ENCODE results near the gene C19orf67. TPM values are rescaled to one million over a fixed set of nuclear protein-coding genes. Genes with fewer than 3 reads are reported as not detected.

The C19orf67 gene
- total RNA-seq (under 1 TPM in 1 of 2 experiments, not detected in 1; 0.85 TPM), polyA plus RNA-seq (not detected), total RNA-seq (0 to 0.52 (median 0.26) reads per million in 6 experiments)

- POLR2A ChIA-PET: no interaction called here
- Mint-ChIP-seq H3K9me3 (no peaks in the 10 kb centered on the region), H3K27ac (peak within 1 kb of the TSS in 2 of 10 donors; percentile 43 to 86), H3K4me3 (peak within 1 kb of the TSS in 1 of 10 donors; percentile 71), H3K36me3 (peaks cover 1 to 16% (median 4%) of the 10 kb centered on the region in 3 donors), H3K4me1 (peaks cover 13 to 33% (median 21%) of the 10 kb centered on the region in 4 donors), H3K27me3 (no peaks in the 10 kb centered on the region)
- no peak for DNase-seq
- no peak for ATAC-seq
These were observed at the start of gene C19orf67 for GRCh38 chr19:14085309-14085995. Gene C19orf67 (minus strand): TSS chr19:14085783. CDS start chr19:14085627, 156 bp downstream.

DNA sequence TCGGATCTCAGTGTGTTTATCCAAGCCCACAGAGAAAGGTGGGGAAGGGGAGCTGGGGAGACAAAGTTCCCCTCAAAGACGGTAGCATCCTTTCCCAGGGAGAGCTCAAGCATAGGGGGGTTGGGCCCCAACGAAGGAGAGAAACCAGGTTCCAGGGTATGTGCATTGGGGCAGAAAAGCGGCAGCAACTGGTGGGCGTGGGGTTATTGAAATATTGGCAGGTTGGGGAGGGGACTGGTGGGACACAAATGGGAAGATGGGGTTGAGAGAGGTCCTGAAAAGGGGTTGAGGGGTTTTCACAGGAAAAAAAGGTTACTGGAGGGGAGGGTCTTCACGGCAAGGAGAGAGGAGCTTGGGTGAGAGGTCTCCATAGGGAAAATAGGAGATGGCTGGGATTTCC lies 49.8 kb upstream of the C19orf67 start:
- DNase-seq (no peak), ATAC-seq (no peak)
- Mint-ChIP-seq H3K27ac (peak overlapping the region in 7 of 10 donors; percentile 66 to 84 (median 80)), H3K36me3 (peaks cover 0 to 4% (median 0%) of the 10 kb centered on the region in 3 donors), H3K27me3 (no peaks in the 10 kb centered on the region), H3K4me1 (peaks cover 10 to 31% (median 26%) of the 10 kb centered on the region in 4 donors), H3K4me3 (peak overlapping the region; percentile 67 to 91 (median 76)), H3K9me3 (no peaks in the 10 kb centered on the region)
- POLR2A ChIA-PET: interaction anchor here (0.5 to 4.6 kb wide), 12 partner anchors 10 to 389 kb away, joined by 3 to 46 read pairs (median 8); partner anchors contain the start of gene PRKACA

DNA sequence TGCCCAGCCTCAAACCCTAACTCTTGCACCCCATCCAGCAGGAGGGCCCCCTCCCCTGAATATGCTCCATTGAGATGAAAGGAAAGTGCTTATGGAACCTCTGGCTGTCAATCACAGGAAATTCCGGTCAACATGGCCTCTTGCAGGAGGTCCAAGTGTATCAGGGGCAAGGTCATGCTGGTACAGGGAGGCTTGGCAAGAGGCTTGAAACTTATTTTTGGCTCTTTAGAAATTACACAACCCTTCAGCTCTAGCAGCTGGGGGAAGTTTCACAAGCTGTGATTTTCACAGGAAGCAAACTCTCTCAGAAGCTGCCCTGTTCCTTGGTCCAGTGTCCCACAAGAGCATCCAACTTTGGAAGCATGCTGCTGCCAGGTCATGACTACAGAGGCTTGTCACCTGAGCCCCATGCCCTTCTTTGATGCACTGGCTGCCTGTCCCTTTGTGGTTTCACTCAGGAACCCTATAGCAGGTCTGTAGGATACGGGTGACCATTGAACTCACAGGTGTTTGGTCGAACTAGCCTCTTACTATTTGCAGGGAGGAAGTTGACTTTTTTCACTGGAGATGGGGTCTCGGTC lies 42.4 kb upstream of the C19orf67 start:
- no peak for DNase-seq
- Mint-ChIP-seq H3K27me3 (no peaks in the 10 kb centered on the region), H3K9me3 (no peaks in the 10 kb centered on the region), H3K36me3 (no peaks in the 10 kb centered on the region), H3K27ac (no peak overlapping the region), H3K4me1 (peaks cover 0 to 8% (median under 1%) of the 10 kb centered on the region in 4 donors), H3K4me3 (no peak overlapping the region)
- ATAC-seq: no peak
- POLR2A ChIA-PET: no interaction called here

DNA sequence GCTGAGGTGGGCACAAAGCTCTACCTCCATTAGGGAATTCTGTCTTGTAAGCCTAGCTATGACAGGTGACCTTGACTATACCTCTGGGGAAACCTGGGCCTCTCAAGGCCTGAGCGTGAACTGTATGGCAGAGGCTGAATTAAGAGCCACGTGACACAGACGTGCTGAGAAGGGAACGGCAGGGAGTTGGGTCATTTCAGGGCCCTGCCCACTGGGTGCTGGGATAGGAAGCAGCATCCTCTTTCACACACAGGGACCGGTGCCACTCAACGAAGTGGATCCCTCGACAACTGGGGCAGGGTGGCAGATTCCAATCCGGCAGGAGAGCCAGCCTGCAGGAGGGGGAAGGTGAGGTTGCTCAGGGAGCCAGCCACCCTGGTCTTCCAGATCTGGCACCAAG lies 41.6 kb upstream of the C19orf67 start:
- H3K4me1 Mint-ChIP-seq: peaks cover 0 to 8% (median under 1%) of the 10 kb centered on the region in 4 donors
- POLR2A ChIA-PET: interaction anchor here (0.6 kb wide), 1 partner anchor 373 kb away, joined by 3 read pairs; no protein-coding TSS in a partner anchor
- no peaks in the 10 kb centered on the region for H3K27me3 Mint-ChIP-seq
- DNase-seq (no peak), ATAC-seq (no peak)
- no peaks in the 10 kb centered on the region for H3K9me3 Mint-ChIP-seq
- no peak overlapping the region for H3K27ac Mint-ChIP-seq
- no peaks in the 10 kb centered on the region for H3K36me3 Mint-ChIP-seq
- H3K4me3 Mint-ChIP-seq: no peak overlapping the region

DNA sequence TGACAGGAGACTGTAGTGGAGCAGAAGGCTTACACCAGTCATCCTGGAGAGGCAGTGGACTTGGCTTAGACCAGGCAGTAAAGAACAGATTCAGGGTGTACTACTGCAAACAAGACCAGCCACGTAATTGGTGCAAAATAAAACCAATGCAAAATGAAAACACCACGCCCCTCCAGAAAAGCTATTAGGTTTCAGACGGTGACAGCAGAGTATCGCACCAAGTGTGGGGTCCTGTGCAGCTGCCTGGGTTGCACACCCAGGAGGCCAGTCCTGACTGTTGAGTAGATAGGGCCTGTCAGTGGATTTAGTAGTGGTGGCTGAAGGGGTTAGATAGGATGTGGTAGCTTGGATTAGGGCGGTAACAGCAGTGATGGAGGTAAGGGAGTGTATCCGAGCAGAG lies 37.3 kb upstream of the C19orf67 start:
- Mint-ChIP-seq H3K4me3 (no peak overlapping the region), H3K9me3 (no peaks in the 10 kb centered on the region), H3K27ac (peak overlapping the region in 1 of 10 donors; percentile 60), H3K36me3 (no peaks in the 10 kb centered on the region), H3K4me1 (peaks cover 6 to 13% (median 11%) of the 10 kb centered on the region in 4 donors), H3K27me3 (no peaks in the 10 kb centered on the region)
- POLR2A ChIA-PET: interaction anchor here (0.6 to 1.1 kb wide), 3 partner anchors 14 to 422 kb away, joined by 3 to 4 read pairs (median 4); partner anchors contain the start of gene ASF1B
- ATAC-seq: no peak
- no peak for DNase-seq

GRCh38 chr19:14120497-14120780 lies 34.9 kb upstream of the C19orf67 start:
- no peak for ATAC-seq
- Mint-ChIP-seq H3K36me3 (no peaks in the 10 kb centered on the region), H3K9me3 (no peaks in the 10 kb centered on the region), H3K27me3 (no peaks in the 10 kb centered on the region), H3K27ac (no peak overlapping the region), H3K4me3 (no peak overlapping the region), H3K4me1 (peaks cover 18 to 28% (median 26%) of the 10 kb centered on the region in 4 donors)
- POLR2A ChIA-PET: interaction anchor here (0.6 to 1.0 kb wide), 2 partner anchors 11 to 16 kb away, joined by 4 read pairs; partner anchors contain the start of gene ASF1B
- DNase-seq: no peak

DNA sequence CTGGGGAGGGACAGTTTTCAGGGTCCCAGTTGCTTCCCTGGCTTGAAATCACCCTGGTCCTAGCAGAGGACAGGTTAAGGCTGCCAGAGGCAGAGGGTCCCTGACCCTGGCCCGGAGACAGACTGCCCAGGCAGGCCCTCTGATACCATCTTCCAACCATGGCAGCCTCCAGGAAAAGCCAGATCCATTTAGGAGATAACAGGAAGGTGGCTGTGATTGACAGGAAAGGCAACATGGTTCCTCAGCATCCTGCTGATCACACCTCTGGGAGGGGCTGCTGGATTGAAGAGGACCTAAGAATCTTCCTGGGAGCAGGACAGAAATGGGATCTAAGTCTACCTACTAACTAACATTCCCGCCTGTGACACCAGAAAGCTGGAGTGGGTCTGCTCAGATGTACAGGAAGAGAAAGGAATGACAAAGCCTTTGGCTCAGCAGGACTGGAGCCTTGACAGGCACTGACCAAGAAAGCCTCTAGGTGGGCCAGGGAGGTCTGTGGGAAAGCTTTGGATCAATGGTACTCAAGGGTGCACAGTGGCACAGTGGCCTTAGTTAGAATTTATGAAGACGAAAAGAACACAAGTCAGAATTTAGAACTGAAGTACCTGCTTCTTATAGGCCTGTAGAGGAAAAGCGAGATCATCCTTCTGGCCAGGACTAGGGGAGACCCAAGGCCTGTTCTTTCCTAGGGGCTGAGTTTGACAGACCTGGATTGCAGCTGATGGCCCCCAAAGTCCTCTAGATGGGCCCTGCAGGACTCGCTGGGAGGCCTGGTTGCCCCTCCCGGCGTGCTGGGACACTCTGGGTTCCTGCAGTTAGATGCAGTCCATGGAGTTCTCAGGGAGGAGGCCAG lies 34.3 kb upstream of the C19orf67 start:
- DNase-seq: no peak
- Mint-ChIP-seq H3K4me1 (peaks cover 20 to 33% (median 32%) of the 10 kb centered on the region in 4 donors), H3K4me3 (peak overlapping the region in 3 of 10 donors; percentile 7 to 51 (median 36)), H3K27ac (peak overlapping the region in 7 of 10 donors; percentile 9 to 97 (median 55)), H3K9me3 (no peaks in the 10 kb centered on the region), H3K27me3 (no peaks in the 10 kb centered on the region), H3K36me3 (no peaks in the 10 kb centered on the region)
- ATAC-seq: no peak
- POLR2A ChIA-PET: interaction anchor here (0.7 to 1.3 kb wide), 4 partner anchors 17 to 345 kb away, joined by 4 read pairs; partner anchors contain the start of gene ASF1B

DNA sequence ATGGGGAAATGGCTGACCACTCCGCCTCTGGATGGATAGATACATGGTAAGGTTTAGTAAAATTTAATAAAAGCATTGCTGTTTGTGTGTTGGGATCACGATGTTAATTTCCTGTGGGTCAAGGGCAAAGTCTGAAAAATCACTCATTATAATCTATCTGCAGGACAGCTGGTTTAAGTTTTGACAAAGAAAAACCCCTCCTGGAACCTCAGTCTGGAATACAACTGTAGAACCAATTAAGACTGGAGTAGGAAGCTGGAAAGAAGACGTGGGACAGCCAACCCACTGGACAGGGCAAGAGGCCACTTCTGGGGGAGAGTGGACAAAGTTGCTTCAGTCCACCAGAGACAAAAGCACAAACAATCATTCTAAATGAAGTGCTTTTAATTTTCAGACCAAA lies 33.6 kb upstream of the C19orf67 start:
- Mint-ChIP-seq H3K9me3 (no peaks in the 10 kb centered on the region), H3K27ac (peak overlapping the region; percentile 89 to 99 (median 98)), H3K27me3 (no peaks in the 10 kb centered on the region), H3K4me1 (peaks cover 20 to 39% (median 36%) of the 10 kb centered on the region in 4 donors), H3K36me3 (no peaks in the 10 kb centered on the region), H3K4me3 (peak overlapping the region; percentile 86 to 97 (median 94))
- DNase-seq (no peak), ATAC-seq (no peak)
- POLR2A ChIA-PET: interaction anchor here (0.7 to 5.2 kb wide), 4 partner anchors 17 to 344 kb away, joined by 4 to 46 read pairs (median 4); partner anchors contain the start of gene ASF1B

- no peaks in the 10 kb centered on the region for H3K36me3 Mint-ChIP-seq
- peak; percentile 23 to 78 (median 60) for DNase-seq
- peak overlapping the region; percentile 86 to 97 (median 94) for H3K4me3 Mint-ChIP-seq
- H3K9me3 Mint-ChIP-seq: no peaks in the 10 kb centered on the region
- POLR2A ChIA-PET: interaction anchor here (0.7 to 5.2 kb wide), 8 partner anchors 18 to 1680 kb away, joined by 3 to 46 read pairs (median 4); partner anchors contain the start of genes ASF1B and RFX1
- H3K27ac Mint-ChIP-seq: peak overlapping the region; percentile 89 to 99 (median 98)
- ATAC-seq: peak in 1 of 2 donors; percentile 27
- no peaks in the 10 kb centered on the region for H3K27me3 Mint-ChIP-seq
- H3K4me1 Mint-ChIP-seq: peaks cover 25 to 46% (median 43%) of the 10 kb centered on the region in 4 donors
These were observed 32.8 kb upstream of the C19orf67 start for GRCh38 chr19:14118165-14119051.

- Mint-ChIP-seq H3K4me1 (peaks cover 25 to 50% (median 48%) of the 10 kb centered on the region in 4 donors), H3K27ac (peak within 1 kb of the TSS; percentile 89 to 99 (median 98)), H3K4me3 (peak within 1 kb of the TSS; percentile 86 to 99 (median 96))
These were observed 32.1 kb upstream of the C19orf67 start, which contains the start of gene PRKACA for GRCh38 chr19:14117668-14118164. Gene PRKACA (minus strand): TSS chr19:14117762. CDS start chr19:14117547, 215 bp downstream.

More at GRCh38 chr19:14117668-14118164, 32.1 kb upstream of the C19orf67 start, which contains the start of gene PRKACA:
- DNase-seq (peak; percentile 94 to 99 (median 98)), ATAC-seq (peak; percentile 90 to 94)
- Mint-ChIP-seq H3K27me3 (no peaks in the 10 kb centered on the region), H3K36me3 (no peaks in the 10 kb centered on the region), H3K9me3 (no peaks in the 10 kb centered on the region)
- POLR2A ChIA-PET: interaction anchor here (0.7 to 5.2 kb wide), 8 partner anchors 19 to 433 kb away, joined by 3 to 46 read pairs (median 6); partner anchors contain the start of genes ASF1B and RFX1

All from naive thymus-derived CD8-positive, alpha-beta T cell (primary cell).